HCT116 (cell line): ENCODE measurements around the gene ETS2.

ENCODE experiments used
- EZH2 ChIP-seq: fragments of 200-600 bp; sonication (generic); IDR thresholded peaks from 2 replicates; pipeline ENCODE4 v1.6.1; 2017; ENCODE audit warnings: antibody characterized with exemption, mixed run types
- EZH2phosphoT487 ChIP-seq: fragments of 200-600 bp; IDR thresholded peaks from 2 replicates; pipeline ENCODE4 v1.6.1; 2018; ENCODE audit warnings: antibody characterized with exemption, borderline replicate concordance
- JUND ChIP-seq: IDR thresholded peaks from 2 replicates; pipeline ENCODE4 v1.6.1; 2012
- POLR2A ChIP-seq: IDR thresholded peaks from 2 replicates; pipeline ENCODE4 v1.7.0; 2011; ENCODE audit warnings: borderline replicate concordance; ENCODE audit not compliant: insufficient read depth, insufficient read length; ENCODE audit errors: extremely low read depth
- POLR2AphosphoS5 ChIP-seq: IDR thresholded peaks from 2 replicates; pipeline ENCODE4 v1.6.1; 2011; ENCODE audit warnings: mild to moderate bottlenecking, low read depth, low read length, moderate library complexity
- RAD21 ChIP-seq: IDR thresholded peaks from 2 replicates; pipeline ENCODE4 v1.6.1; 2012; ENCODE audit warnings: low read depth, mild to moderate bottlenecking
- SIN3A ChIP-seq: IDR thresholded peaks from 2 replicates; pipeline ENCODE4 v1.6.1; 2012; ENCODE audit warnings: low read depth
- SP1 ChIP-seq: IDR thresholded peaks from 2 replicates; pipeline ENCODE4 v1.6.1; 2012; ENCODE audit warnings: low read depth
- SRF ChIP-seq: IDR thresholded peaks from 2 replicates; pipeline ENCODE4 v1.6.1; 2012; ENCODE audit warnings: low read depth
- TF ChIP-seq, protein P1 (sequence below), 3 experiments: fragments of 200-600 bp in 1 of 3; sonication (generic) in 1 of 3; IDR thresholded peaks in 2 of 3; conservative IDR thresholded peaks in 1 of 3; 2 replicates each; pipeline ENCODE4 v1.5.1; 2012 to 2017; ENCODE audit warnings: low read depth in 2 of 3, low read length in 2 of 3, antibody characterized with exemption in 1 of 3, borderline replicate concordance in 1 of 3, control low read depth in 1 of 3, mild to moderate bottlenecking in 1 of 3, mixed read lengths in 1 of 3, mixed run types in 1 of 3, moderate library complexity in 1 of 3; ENCODE audit not compliant: insufficient read depth in 1 of 3
- TF ChIP-seq, protein P2 (sequence below): IDR thresholded peaks from 2 replicates; pipeline ENCODE4 v1.6.1; 2011; ENCODE audit warnings: mild to moderate bottlenecking, low read length, moderate library complexity; ENCODE audit not compliant: insufficient replicate concordance; ENCODE audit errors: extremely low read depth
- TF ChIP-seq, protein P3 (sequence below): IDR thresholded peaks from 2 replicates; pipeline ENCODE4 v1.6.1; 2012
- TF ChIP-seq, protein P4 (sequence below): IDR thresholded peaks from 2 replicates; pipeline ENCODE4 v1.6.1; 2012; ENCODE audit warnings: low read depth

DNA sequence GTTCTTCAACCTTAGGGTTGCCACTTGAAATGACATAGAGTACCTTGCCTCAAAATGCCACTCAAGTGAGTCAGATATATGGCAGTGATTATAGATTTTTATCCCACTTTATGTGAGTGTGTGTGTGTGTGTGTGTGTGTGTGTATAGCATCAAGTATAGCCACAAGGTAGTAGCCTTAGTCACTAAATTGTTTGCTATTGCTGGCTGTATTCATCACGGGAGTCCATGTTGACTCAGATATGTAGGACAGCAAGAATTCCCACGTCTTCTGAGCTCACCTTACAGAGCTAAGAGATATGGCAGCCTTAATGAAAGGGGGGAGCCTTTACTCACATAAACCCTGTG lies 9.3 kb downstream of the ETS2 start:
- no peak for TF ChIP-seq POLR2AphosphoS5
- TF ChIP-seq, protein P1, sequence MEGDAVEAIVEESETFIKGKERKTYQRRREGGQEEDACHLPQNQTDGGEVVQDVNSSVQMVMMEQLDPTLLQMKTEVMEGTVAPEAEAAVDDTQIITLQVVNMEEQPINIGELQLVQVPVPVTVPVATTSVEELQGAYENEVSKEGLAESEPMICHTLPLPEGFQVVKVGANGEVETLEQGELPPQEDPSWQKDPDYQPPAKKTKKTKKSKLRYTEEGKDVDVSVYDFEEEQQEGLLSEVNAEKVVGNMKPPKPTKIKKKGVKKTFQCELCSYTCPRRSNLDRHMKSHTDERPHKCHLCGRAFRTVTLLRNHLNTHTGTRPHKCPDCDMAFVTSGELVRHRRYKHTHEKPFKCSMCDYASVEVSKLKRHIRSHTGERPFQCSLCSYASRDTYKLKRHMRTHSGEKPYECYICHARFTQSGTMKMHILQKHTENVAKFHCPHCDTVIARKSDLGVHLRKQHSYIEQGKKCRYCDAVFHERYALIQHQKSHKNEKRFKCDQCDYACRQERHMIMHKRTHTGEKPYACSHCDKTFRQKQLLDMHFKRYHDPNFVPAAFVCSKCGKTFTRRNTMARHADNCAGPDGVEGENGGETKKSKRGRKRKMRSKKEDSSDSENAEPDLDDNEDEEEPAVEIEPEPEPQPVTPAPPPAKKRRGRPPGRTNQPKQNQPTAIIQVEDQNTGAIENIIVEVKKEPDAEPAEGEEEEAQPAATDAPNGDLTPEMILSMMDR (IDR thresholded peaks at IDR 0.05 in 2 of 3, conservative IDR thresholded peaks at IDR 0.05 in 1 of 3; ENCODE audit: borderline replicate concordance in 1 of 3, insufficient read depth in 1 of 3, low read depth in 2 of 3, low read length in 2 of 3), result no peak
- TF ChIP-seq POLR2A, result no peak
- TF ChIP-seq, protein P2, sequence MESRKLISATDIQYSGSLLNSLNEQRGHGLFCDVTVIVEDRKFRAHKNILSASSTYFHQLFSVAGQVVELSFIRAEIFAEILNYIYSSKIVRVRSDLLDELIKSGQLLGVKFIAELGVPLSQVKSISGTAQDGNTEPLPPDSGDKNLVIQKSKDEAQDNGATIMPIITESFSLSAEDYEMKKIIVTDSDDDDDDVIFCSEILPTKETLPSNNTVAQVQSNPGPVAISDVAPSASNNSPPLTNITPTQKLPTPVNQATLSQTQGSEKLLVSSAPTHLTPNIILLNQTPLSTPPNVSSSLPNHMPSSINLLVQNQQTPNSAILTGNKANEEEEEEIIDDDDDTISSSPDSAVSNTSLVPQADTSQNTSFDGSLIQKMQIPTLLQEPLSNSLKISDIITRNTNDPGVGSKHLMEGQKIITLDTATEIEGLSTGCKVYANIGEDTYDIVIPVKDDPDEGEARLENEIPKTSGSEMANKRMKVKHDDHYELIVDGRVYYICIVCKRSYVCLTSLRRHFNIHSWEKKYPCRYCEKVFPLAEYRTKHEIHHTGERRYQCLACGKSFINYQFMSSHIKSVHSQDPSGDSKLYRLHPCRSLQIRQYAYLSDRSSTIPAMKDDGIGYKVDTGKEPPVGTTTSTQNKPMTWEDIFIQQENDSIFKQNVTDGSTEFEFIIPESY, result no peak
- TF ChIP-seq, protein P3, sequence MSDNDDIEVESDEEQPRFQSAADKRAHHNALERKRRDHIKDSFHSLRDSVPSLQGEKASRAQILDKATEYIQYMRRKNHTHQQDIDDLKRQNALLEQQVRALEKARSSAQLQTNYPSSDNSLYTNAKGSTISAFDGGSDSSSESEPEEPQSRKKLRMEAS, result no peak
- TF ChIP-seq EZH2phosphoT487, result no peak
- TF ChIP-seq EZH2, result no peak
- TF ChIP-seq SP1, result no peak
- TF ChIP-seq SIN3A, result no peak
- no peak for TF ChIP-seq JUND
- TF ChIP-seq RAD21, result no peak
- no peak for TF ChIP-seq SRF
- TF ChIP-seq, protein P4, sequence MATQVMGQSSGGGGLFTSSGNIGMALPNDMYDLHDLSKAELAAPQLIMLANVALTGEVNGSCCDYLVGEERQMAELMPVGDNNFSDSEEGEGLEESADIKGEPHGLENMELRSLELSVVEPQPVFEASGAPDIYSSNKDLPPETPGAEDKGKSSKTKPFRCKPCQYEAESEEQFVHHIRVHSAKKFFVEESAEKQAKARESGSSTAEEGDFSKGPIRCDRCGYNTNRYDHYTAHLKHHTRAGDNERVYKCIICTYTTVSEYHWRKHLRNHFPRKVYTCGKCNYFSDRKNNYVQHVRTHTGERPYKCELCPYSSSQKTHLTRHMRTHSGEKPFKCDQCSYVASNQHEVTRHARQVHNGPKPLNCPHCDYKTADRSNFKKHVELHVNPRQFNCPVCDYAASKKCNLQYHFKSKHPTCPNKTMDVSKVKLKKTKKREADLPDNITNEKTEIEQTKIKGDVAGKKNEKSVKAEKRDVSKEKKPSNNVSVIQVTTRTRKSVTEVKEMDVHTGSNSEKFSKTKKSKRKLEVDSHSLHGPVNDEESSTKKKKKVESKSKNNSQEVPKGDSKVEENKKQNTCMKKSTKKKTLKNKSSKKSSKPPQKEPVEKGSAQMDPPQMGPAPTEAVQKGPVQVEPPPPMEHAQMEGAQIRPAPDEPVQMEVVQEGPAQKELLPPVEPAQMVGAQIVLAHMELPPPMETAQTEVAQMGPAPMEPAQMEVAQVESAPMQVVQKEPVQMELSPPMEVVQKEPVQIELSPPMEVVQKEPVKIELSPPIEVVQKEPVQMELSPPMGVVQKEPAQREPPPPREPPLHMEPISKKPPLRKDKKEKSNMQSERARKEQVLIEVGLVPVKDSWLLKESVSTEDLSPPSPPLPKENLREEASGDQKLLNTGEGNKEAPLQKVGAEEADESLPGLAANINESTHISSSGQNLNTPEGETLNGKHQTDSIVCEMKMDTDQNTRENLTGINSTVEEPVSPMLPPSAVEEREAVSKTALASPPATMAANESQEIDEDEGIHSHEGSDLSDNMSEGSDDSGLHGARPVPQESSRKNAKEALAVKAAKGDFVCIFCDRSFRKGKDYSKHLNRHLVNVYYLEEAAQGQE, result no peak
